ENCODE data around the gene EFNB2.

- TF ChIP-seq CTCF (IDR thresholded peaks at IDR 0.05) (no peak), POLR2A (IDR thresholded peaks at IDR 0.05) (no peak)
Observed at GRCh38 chr13:106473154-106473553, 62.3 kb downstream of the EFNB2 start.
